ENCODE measurements around the gene WNT5A. TPM values are rescaled to one million over a fixed set of nuclear protein-coding genes. Genes with fewer than 3 reads are reported as not detected.

The WNT5A gene
- 52.6 and 117 TPM in 2 replicates for total RNA-seq
- 78.2 and 224 TPM in 2 replicates for polyA plus RNA-seq
- 53.9 and 150 TPM in 2 replicates for polyA plus RNA-seq (2012)
- polyA minus RNA-seq (ENCODE audit: low replicate concordance) = 60.8 and 154 TPM in 2 replicates

GRCh38 chr3:55486857-55487380 is at the start of gene WNT5A:
Gene WNT5A, minus strand, starts transcription at chr3:55487306. Its CDS starts 321 bp downstream, at chr3:55486985.
- Histone ChIP-seq H3K27me3 (ENCODE audit: control insufficient read depth, insufficient read depth, low read length) (no peaks in the 10 kb centered on the region), H4K20me1 (ENCODE audit: control insufficient read depth, extremely low read depth, insufficient read depth, low read length) (no peaks in the 10 kb centered on the region), H3K79me2 (ENCODE audit: control insufficient read depth, insufficient read depth, low read length) (peaks cover 59% of the 10 kb centered on the region), H3K27ac (ENCODE audit: insufficient read depth, low read length) (peak within 1 kb of the TSS; percentile 89), H3K4me3 (replicated peaks in 1 of 4; ENCODE audit: control extremely low read depth in 1 of 4, insufficient read depth in 1 of 4, low read depth in 3 of 4, low read length in 4 of 4) (peak within 1 kb of the TSS; percentile 69 to 91 (median 83)), H3K36me3 (ENCODE audit: control insufficient read depth, insufficient read depth, low read length) (peaks cover 5% of the 10 kb centered on the region), H3K4me1 (ENCODE audit: control insufficient read depth, extremely low read depth, insufficient read depth, low read length) (peaks cover 16% of the 10 kb centered on the region), H3K4me2 (ENCODE audit: extremely low read depth, insufficient read depth, low read length) (peak within 1 kb of the TSS; percentile 92), H3K9ac (ENCODE audit: insufficient read depth, low read length) (peak within 1 kb of the TSS; percentile 87), H2AFZ (ENCODE audit: low read length) (peak within 1 kb of the TSS; percentile 12), H3K9me3 (ENCODE audit: control insufficient read depth, insufficient read depth, low read depth, low read length) (no peaks in the 10 kb centered on the region)
- DNase-seq (ENCODE audit: low read depth in 2 of 2) = peak; percentile 62 to 64
- TF ChIP-seq CTCF (conservative IDR thresholded peaks at IDR 0.05 in 1 of 2, IDR thresholded peaks at IDR 0.05 in 1 of 2; ENCODE audit: low read depth in 1 of 2, low read length in 2 of 2) = no peak
- TF ChIP-seq EZH2 (IDR thresholded peaks at IDR 0.05; ENCODE audit: low read length, missing control alignments) = no peak

- DNase-seq (ENCODE audit: low read depth in 2 of 2) = peak in 1 of 2 donors; percentile 20
- no peak overlapping the region for H3K4me3 ChIP-seq (replicated peaks in 1 of 4; ENCODE audit: control extremely low read depth in 1 of 4, insufficient read depth in 1 of 4, low read depth in 3 of 4, low read length in 4 of 4)
- TF ChIP-seq EZH2 (IDR thresholded peaks at IDR 0.05; ENCODE audit: low read length, missing control alignments) (no peak), CTCF (conservative IDR thresholded peaks at IDR 0.05 in 1 of 2, IDR thresholded peaks at IDR 0.05 in 1 of 2; ENCODE audit: low read depth in 1 of 2, low read length in 2 of 2) (no peak)
- no peaks in the 10 kb centered on the region for H3K36me3 ChIP-seq (ENCODE audit: control insufficient read depth, insufficient read depth, low read length)
- no peaks in the 10 kb centered on the region for H3K4me1 ChIP-seq (ENCODE audit: control insufficient read depth, extremely low read depth, insufficient read depth, low read length)
- H3K9ac ChIP-seq (ENCODE audit: insufficient read depth, low read length) = no peak overlapping the region
- no peak overlapping the region for H2AFZ ChIP-seq (ENCODE audit: low read length)
- no peaks in the 10 kb centered on the region for H3K79me2 ChIP-seq (ENCODE audit: control insufficient read depth, insufficient read depth, low read length)
- H3K27me3 ChIP-seq (ENCODE audit: control insufficient read depth, insufficient read depth, low read length) = no peaks in the 10 kb centered on the region
- no peaks in the 10 kb centered on the region for H4K20me1 ChIP-seq (ENCODE audit: control insufficient read depth, extremely low read depth, insufficient read depth, low read length)
- no peak overlapping the region for H3K27ac ChIP-seq (ENCODE audit: insufficient read depth, low read length)
- no peak overlapping the region for H3K4me2 ChIP-seq (ENCODE audit: extremely low read depth, insufficient read depth, low read length)
- no peaks in the 10 kb centered on the region for H3K9me3 ChIP-seq (ENCODE audit: control insufficient read depth, insufficient read depth, low read depth, low read length)
These were observed 47.8 kb upstream of the WNT5A start for GRCh38 chr3:55534876-55535275.

DNA sequence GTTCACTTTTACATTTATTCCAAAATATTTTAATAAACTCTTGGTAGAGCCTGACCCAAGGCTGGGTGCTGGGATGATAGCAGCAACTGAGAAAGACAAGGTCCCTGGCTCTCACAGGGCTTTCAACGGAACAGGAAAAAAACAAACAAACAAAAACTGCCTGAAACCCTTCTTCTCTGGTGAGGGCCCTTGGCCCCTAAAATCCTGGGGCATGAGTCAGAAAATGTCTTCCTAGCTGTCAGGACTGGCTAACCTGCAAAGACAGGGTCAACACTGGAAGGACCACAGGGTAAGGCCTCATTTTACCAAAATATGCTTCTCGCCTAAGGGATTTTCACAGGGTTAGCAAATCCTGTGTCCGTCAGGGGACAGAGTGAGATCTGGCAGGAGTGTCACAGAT is 45.7 kb upstream of the WNT5A start:
- H3K27ac ChIP-seq (ENCODE audit: insufficient read depth, low read length) = no peak overlapping the region
- H3K4me3 ChIP-seq (replicated peaks in 1 of 4; ENCODE audit: control extremely low read depth in 1 of 4, insufficient read depth in 1 of 4, low read depth in 3 of 4, low read length in 4 of 4) = no peak overlapping the region
- H4K20me1 ChIP-seq (ENCODE audit: control insufficient read depth, extremely low read depth, insufficient read depth, low read length) = no peaks in the 10 kb centered on the region
- H3K4me1 ChIP-seq (ENCODE audit: control insufficient read depth, extremely low read depth, insufficient read depth, low read length) = no peaks in the 10 kb centered on the region
- DNase-seq (ENCODE audit: low read depth in 2 of 2) = no peak
- H3K9me3 ChIP-seq (ENCODE audit: control insufficient read depth, insufficient read depth, low read depth, low read length) = no peaks in the 10 kb centered on the region
- H3K27me3 ChIP-seq (ENCODE audit: control insufficient read depth, insufficient read depth, low read length) = no peaks in the 10 kb centered on the region
- no peaks in the 10 kb centered on the region for H3K79me2 ChIP-seq (ENCODE audit: control insufficient read depth, insufficient read depth, low read length)
- H2AFZ ChIP-seq (ENCODE audit: low read length) = no peak overlapping the region
- H3K36me3 ChIP-seq (ENCODE audit: control insufficient read depth, insufficient read depth, low read length) = no peaks in the 10 kb centered on the region
- TF ChIP-seq CTCF (conservative IDR thresholded peaks at IDR 0.05 in 1 of 2, IDR thresholded peaks at IDR 0.05 in 1 of 2; ENCODE audit: low read depth in 1 of 2, low read length in 2 of 2) = no peak
- no peak for TF ChIP-seq EZH2 (IDR thresholded peaks at IDR 0.05; ENCODE audit: low read length, missing control alignments)
- H3K4me2 ChIP-seq (ENCODE audit: extremely low read depth, insufficient read depth, low read length) = no peak overlapping the region
- H3K9ac ChIP-seq (ENCODE audit: insufficient read depth, low read length) = no peak overlapping the region
